ENCODE measurements around the gene TXNDC17.

DNA sequence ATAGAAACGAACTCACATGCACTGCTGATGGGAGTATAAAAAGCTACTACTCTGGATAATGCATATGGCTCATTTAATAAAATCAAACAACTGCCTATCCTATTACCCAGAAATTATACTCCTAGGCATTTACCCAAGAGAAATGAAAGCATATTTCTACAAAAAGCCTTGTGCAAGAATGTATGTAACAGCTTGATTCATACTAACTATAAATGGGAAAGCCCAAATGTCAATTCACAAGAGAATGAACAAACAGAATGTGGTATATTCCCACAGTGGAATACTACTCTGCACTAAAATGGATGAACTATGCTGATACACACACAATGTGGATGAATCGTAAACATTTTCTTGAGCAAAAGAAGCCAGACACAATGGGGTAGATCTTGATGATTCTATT is 38.7 kb upstream of the TXNDC17 start:
- TF ChIP-seq CTCF (IDR thresholded peaks at IDR 0.05) (no peak), POLR2A (IDR thresholded peaks at IDR 0.05) (no peak)

Data from testis (tissue), 2 donors.